Fibroblast of skin of left quadriceps (primary cell): Measurements from ENCODE around the gene SMARCAL1.

ENCODE experiments used
- DNase-seq, 2 experiments: peaks; one replicate each; pipeline ENCODE4 v3.0.0-alpha.2; 2013; ENCODE audit warnings: low read depth in 2 of 2

Gene SMARCAL1

DNA sequence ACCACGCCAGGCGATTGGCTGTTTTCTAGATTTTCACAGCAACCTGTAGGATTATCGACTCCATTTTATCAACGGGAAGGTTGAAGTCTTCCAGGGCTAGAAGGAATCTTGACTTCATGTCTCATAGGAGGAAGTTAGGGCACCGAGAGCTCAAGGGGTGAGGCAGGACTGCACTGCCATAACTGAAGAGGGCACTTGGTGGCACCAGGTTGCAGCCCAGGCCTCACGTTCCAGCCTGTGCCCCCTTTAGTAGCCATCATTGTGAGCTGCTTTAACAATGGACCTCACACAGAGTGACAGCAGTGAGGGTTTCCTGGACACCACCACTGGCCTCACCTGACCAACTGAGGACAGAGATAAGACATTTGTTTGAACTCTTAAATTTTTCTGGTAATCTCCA, 63.5 kb downstream of the SMARCAL1 start:
- DNase-seq: no peak

DNA sequence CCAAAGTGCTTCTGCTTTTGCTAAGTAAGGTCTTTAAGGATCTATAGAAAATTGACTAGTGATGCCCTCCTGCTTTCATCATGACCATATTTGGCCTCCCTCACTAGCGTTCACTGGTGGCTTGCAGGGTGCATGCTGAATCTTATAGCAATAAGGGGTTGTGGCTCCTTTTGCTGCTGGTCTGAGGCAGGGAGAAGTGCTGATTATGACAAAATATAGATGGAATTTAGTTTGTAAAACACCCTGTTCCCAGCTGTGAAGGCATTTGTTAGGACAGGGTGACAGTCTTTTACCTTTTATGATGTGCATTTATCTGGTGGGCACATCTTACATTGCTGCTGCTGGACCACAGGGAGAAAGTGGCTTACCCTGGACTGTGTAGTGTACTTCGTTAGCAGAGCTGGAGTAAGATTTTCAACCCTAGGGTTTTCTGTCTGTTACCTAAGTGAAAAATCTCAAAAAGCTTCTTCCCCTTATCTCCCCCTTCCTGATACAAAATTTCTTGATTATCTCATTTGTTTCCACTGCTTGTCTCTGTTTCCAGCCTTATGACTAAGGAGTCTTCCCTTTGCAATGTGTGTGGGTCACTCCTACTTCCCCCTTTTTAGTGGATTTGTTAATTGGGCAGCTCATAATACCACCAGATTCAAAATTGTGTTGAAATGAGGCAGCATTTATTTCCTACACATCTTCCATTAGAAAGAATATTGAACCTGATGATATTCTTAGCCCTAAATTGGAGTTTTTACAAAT, 65.2 kb downstream of the SMARCAL1 start:
- no peak for DNase-seq

DNA sequence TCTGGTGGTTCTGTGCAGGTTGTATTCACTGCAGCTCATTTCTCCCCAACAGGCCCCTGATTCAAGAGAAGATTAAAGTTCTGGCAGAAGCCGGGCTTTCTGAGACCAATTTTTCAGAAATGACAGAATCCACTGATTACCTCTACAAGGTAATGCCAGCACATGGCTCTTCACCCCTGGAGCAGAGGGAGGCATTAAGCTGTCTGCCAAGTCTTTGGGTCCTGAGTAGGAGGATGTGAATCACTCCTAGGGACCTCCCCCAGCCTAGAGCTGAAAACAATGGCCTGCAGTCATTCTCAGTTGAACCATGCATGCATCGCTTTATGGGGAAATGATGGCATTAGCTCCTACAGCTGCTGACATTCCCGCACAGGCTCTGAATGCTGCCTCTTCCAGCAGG, 65.9 kb downstream of the SMARCAL1 start:
- DNase-seq: no peak

DNA sequence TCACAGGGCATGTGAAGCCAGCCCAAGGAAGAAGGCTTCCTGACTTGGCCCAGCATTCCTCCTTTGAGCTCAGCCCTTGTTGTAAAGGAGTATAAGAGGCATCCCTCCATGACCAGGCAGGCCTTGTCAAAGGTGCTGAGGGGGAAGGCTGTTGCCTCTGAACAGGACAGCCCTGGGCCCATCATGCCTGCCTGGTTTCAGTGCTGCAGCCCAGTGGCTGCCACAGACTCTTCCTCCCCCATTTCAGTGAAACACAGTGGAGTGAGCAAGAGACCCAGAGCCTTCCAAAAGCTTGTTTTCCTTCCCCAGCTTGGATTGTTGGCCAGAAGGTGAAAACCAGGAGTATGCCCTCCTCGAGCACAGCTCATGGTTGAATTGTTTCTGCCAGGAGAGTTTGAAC, 66.5 kb downstream of the SMARCAL1 start:
- no peak for DNase-seq

DNA sequence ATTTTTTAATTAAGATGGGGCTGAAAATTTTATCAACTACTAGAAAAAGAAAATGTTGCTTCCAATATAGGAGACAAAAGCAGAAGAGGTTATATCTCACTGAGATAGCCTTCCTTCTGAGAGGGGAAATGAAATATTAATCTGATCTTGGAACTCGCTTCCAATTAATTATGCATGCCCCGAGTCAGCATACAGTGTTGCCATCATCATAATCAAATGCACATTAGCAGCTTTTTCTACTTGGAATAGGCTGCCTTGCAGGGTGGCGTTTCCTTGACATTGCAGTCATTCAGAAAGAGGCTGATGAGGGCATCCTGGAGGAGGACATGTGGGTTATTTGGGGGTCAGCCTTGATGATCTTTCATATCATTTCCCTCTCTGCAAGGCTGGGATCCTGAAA, 67.9 kb downstream of the SMARCAL1 start:
- DNase-seq: no peak

DNA sequence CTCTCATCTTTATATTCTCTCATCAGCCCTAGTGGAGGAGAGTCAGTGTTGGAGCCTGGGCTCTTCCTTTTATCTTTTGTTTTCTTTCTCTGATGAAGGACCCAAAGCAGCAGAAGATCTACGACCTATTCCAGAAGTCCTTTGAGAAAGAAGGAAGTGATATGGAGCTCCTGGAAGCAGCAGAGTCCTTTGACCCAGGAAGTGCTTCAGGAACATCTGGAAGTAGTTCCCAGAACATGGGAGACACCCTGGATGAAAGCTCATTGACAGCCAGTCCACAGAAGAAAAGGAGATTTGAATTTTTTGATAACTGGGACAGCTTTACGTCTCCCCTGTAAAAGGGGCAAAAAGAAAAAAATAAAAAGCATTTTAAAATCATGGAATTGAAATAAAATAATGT, 70.4 kb downstream of the SMARCAL1 start:
- DNase-seq: no peak

DNA sequence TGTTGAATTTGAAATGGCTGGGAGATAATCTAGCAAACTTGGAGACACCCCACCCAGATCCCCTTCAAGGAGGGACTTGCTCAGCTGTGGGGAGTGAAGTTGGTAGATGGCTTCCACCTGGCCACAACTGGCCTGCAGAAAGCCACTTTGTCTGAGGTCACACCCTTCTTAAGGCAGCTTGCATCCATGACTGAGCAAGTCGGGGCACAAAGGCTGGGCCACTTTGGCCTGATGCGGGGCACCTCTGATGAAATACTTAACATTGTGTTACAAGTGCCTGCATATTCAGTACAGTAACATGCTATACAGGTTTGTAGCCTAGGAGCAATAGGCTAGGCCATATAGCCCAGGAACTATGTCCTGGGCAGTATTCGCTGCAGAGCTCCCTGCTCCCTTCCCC, 73.0 kb downstream of the SMARCAL1 start:
- DNase-seq: no peak

DNA sequence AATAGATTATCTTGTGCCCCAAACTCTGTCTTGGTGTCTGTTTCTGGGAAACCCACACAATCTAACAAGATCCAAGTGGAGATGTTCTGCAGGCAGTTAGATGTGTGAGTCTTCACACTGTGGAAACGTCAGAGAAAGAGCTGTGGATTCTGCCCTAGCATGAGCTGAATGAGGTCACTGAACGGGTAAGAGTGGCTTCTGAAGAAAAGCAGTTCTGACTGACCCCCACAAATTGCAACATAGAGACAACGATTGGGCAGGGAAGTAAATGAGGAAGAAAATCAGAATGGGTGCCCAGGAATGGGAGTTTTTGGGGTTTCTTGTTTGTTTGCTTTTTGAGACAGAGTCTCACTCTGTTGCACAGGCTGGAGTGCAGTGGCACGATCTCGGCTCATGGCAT, 73.5 kb downstream of the SMARCAL1 start:
- DNase-seq: no peak

DNA sequence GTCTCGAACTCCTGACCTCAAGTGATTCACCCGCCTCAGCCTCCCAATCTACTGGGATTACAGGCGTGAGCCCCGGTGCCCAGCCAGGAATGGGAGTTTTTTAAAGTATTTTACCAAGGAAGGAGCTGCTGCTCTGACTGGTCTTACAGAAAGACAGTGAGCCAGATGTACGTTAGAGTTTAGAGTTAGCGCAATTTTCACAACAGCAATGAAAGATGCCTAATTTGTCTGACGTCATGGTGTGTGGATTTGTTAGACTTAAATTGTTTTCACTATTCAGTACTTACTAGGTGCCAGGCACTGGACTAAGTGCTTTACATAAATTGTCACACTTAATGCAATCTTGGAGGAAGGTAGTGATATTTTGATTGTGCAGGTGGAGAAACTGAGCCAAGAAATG, 74.0 kb downstream of the SMARCAL1 start:
- DNase-seq: no peak

DNA sequence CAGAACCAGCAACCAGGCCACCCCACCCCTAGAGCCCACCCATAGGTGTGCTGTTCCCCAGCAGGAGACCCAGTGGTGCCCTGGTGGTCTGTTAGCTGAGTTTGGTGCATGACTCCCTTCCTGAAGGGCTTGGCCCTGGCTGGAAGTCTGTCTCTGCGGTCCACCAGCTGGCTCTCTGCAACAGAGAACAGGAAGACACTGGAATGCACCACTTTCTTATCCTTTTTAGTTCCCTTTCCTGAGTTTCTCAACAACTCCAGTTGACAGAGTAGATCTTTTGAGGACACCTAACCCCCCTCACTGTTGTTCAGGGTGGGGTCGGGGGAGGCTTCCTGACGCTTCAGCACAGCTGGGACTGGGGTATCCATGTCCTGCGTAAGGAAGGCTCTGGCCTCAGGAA, 74.4 kb downstream of the SMARCAL1 start:
- DNase-seq: no peak

DNA sequence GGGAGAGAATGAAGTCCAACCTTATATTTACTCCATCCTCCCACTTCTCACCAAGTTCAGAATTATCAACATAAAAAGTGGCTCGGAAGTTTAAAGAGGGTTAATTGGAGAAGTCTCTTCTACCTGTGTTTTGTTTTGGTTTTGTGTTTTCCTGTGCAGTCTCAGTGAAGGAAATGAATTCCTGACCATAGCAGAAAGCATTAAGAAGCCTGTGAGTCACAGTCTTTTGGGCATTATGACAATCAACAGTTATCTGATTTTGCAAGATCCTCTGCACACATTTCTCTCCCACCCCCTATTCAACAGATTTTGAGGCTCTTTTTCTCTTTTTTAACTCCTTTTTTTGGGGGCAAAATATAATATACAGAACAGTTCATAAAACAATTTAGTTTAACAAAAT, 77.8 kb downstream of the SMARCAL1 start:
- DNase-seq: peak; percentile 48 to 57

DNA sequence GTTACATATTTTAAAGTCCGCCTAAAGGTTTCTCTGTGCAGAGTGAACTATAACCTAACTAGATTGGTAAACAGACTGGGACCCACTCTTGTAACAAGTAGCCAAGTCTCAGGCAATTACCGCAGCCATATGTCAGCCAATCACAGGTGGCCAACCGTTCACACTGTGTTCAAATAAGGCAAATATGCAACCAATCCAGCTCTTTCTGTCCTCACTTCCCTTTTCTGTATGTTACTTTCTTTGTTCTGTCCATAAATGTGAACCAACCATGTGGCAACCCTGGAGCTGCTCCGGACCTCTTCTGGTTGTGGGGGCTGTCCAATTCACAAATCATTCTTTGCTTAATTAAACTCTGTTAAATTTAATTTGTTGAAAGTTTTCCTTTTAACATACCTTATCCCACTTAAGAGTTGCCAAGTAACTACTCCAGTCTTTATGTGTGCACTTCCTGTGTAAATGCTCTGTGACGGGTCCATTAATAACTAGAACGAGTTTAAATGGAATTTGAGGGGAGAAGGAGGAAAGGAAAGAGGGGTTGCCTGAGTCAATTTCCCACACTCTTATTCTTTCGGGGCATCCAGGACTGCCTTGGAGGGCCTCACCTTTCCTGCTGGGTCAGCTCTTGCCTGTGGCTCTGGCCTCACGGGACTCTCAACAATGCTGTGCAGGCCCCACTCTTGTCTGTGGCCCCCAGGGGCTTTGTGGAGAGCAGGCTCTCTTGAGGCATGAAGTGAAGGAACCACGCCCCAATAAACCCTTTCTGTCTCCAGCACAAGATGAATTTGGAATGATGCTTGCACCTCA, 79.7 kb downstream of the SMARCAL1 start:
- DNase-seq: no peak

DNA sequence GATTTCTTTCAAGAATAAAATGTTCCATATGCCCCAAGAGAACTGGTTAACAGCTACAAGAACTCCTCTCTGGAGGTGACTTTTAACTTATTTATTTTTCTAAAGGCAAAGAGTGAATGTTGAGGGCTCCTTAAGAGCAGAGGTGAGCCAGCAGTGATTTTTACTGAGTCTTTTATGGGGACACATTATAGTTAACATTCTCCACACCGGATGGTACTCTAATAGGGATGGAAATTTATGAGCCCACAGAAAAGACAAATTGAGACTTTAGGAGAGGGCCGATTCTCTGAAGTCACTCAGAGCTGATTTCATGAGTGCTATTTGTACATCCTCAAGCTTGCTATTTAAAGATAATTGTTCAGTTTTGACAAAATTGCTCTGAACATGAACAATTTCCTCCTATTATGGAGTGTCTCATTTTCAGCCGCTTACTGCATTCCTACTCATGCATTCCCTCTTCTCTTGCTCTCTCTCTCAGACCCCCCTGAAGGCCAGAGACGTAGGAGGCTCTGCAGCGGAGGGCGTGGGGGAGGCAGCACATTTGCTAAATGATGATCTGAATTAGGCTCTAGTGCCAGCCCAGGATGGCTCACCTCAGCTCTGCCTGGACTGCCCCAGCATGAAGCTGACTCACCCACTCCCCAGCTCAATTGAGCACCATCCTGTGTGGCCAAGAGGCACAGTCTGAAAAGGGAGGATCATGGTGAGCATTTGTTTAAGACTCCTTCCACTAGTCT, 80.5 kb downstream of the SMARCAL1 start:
- peak; percentile 70 to 72 for DNase-seq

DNA sequence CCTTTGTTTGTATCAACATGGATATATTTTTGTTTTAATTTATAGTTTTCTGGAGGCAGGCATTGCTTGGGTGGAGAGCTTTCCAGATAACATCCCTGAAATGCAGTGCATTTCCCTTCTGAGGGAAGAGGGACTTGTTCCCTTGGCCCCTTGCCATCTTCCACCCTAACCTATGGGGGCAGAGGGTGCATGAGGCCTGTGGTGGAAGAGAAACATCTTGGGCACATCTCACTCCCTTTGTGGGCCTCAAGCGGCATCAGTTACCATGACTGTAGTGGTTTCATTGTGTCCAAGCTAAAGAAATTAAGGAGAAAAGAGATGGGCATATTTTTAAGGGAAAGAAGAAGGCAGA, 81.0 kb downstream of the SMARCAL1 start:
- DNase-seq: no peak

DNA sequence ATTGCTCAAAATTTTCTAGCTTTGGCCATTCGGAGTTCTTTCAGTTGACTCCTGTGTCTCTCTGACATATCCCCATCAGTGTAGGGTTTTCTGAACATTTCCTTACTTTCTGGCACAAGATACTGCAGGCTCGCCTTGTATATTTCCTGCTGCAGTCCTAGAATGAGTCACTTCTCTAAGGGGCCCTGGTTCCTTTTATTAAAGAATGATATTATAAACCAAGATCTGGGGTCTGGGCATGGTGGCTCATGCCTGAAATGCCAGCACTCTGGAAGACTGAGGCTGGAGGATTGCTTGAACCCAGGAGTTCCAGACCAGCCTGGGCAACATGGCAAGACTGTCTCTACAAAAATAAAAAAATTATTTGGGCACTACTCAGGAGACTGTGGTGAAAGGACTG, 83.4 kb downstream of the SMARCAL1 start:
- no peak for DNase-seq

DNA sequence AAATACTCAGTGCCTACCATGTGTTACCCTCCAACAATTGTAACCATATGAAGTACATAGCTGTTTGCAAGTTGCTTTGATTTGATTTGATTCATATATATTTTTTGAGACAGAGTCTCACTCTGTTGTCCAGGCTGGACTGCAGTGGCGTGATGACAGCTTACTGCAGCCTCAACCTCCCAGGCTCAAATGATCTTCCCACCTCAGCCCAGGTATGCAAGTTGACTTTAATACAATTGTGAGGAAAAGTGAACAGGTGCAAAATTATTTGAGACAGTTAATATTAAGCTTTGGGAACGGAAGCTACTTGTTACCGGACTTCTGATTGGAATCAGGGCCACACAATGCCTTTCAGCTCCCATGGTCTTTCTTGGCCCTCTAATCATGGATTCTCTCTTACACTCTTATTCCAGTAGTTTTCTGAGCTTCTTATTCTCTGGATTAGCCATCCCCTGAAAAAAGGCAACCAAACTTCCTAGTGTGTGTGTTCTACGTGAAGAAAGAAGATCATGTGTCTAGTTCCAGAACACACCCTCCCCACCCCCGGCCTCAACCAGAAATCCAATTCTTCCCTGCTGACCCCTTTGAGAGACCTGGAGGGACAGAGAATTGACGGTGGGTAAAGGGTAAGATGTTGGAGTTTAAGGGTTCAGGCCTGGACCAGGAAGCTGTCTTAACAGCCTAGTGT, 85.2 kb downstream of the SMARCAL1 start:
- DNase-seq: no peak

DNA sequence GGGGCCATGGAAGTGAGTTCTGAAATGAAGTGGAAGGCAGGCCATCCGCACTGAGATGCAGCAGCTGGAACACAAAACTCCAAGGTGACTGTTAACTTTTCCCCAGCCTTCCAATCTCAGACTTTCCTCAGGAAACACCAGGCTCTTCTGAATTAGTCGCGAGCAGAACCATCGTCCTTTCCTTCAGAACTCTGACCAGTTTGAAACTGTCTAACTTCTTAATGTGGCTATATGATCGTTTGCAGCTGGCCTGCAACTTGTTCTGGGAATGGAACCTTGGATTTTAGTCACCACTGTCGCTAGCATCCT, 85.7 kb downstream of the SMARCAL1 start:
- no peak for DNase-seq

DNA sequence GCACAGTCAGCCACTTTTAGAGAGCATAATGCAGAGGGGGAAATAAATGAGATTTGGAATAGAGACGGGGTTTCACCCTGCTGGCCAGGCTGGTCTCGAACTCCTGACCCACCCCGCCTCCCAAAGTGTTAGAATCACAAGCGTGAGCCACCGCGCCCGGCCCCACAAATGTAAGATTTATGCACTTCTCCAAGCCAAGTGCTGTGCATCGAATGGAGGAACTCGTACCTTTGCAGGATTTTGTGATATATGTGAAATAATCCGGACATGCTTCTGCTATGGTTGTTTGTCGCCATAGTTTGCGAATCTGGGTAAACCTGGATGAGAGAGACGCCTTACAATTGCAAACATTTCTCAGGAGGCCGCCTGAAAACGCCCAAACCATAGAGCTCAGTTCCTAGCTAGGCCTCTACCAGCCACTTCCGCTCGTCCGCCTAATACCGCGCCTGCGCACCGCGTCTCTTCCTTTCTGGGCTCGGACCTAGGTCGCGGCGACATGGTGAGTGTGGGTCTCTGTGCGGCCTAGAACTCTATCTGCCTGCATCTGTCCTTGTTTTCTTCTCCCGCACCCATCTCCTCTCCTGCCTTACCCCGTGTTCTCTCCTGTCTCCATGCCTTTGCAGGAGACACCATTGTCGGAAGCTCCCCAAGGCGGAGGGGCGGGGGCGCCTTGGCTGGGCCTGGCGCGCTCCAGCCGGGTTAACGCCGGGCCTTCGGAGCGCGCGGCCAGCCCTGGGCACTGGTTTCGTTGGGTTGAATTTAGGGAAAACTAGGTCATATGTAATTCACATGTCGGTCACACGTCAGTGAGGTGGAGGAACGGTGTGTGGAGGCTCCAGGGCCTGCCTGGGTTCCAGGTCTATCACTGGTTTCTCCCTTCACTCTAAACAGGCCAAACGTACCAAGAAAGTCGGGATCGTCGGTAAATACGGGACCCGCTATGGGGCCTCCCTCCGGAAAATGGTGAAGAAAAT, 86.4 kb downstream of the SMARCAL1 start, which contains the start of gene RPL37A:
Gene RPL37A (plus strand): TSS at position 466 of the 974 bp plus-strand sequence. CDS start 31 bp downstream, at position 497.
- peak; percentile 92 to 93 for DNase-seq

DNA sequence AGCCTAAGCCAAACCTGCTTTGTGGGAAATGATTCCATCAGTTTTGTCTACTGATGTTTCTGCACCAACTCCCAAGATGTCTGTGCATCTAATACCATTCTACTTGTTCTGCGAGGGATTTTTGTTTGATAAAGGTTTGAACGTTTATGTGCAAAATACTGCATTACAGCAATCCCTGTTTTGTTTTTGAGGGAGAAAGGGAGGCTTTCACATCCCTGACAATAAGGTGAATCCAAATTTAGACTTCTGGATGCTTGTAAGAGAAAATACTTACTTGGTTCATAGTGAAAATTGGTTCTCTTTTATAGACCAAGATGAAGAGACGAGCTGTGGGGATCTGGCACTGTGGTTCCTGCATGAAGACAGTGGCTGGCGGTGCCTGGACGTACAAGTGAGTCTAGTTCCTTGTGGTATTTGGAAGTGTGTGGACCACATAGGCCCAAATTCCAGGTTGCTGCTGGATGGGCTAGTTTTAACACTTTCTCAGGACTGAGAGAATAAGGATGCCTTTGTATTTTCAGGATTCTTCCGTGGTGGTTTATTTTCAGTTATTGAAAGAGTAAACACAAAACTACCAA, 87.4 kb downstream of the SMARCAL1 start:
- DNase-seq: no peak

DNA sequence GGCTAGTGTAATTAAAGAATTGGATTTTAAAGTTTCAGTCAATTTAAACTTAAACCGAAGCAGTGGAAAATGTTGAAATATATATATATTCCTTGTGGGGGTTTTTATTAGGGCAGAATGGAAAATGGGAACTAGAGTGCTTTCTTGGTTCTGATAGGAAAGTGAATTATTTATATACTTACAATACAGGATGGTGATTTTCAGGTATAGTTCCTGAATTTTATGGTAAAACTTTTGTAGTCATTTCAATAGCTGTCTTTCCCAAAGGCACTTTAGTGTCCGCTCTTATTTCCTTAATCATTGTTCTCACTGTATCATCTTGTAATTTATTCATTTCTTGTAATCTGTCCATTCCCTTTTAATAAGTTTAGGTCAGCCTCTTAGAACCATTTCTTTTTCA, 88.3 kb downstream of the SMARCAL1 start:
- no peak for DNase-seq

DNA sequence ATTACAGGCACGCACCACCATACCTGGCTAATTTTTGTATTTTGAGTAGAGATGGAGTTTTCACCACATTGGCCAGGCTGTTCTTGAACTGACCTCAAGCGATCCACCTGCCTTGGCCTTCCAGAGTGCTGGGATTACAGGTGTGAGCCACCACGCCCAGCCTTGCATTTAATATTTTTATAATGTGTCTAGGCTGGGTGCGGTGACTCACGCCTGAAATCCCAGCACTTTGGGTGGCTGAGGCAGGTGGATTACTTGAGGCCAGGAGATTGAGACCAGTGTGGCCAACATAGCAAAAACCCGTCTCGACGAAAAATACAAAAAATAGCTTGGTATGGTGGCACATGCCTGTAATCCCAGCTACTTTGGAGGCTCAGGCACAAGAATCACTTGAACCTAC, 89.6 kb downstream of the SMARCAL1 start:
- DNase-seq: no peak
